Upper lobe of left lung (tissue), 6 donors: ENCODE measurements around the gene DNER. TPM values are rescaled to one million over a fixed set of nuclear protein-coding genes. Genes with fewer than 3 reads are reported as not detected.

Experiments used
- ATAC-seq, 2 donors: fragments of 200-7000 bp; cut with Tn5 transposase; one replicate each; pipeline ENCODE4 v1.9.1; 2022; ENCODE audit warnings: mild to moderate bottlenecking in 2 of 2, moderate library complexity in 2 of 2; ENCODE audit not compliant: low FRiP score in 2 of 2
- DNase-seq, 2 donors: peaks; one replicate each; pipeline ENCODE4 v3.0.0-alpha.2; 2019 to 2020
- H3K27ac ChIP-seq, 4 donors: fragments of 200-600 bp; sonication (generic); one replicate each; pipeline ENCODE4 v1.5.1; 2016 to 2019
- H3K27me3 ChIP-seq, 4 donors: fragments of 200-600 bp; sonication (generic); one replicate each; pipeline ENCODE4 v1.5.1; 2017 to 2019
- H3K36me3 ChIP-seq, 4 donors: fragments of 200-600 bp; sonication (generic); one replicate each; pipeline ENCODE4 v1.5.1; 2016 to 2019
- H3K4me1 ChIP-seq, 4 donors: fragments of 200-600 bp; sonication (generic); one replicate each; pipeline ENCODE4 v1.5.1; 2018 to 2019
- H3K4me3 ChIP-seq, 4 donors: fragments of 200-600 bp; sonication (generic); one replicate each; pipeline ENCODE4 v1.5.1; 2017 to 2019; ENCODE audit warnings: mild to moderate bottlenecking in 2 of 4, moderate library complexity in 1 of 4
- H3K9me3 ChIP-seq, 4 donors: fragments of 200-600 bp; sonication (generic); one replicate each; pipeline ENCODE4 v1.5.1; 2018 to 2019
- CTCF ChIP-seq, 6 experiments: fragments of 450-650 bp in 4 of 6; fragments of 200-600 bp in 2 of 6; sonication (generic) in 2 of 6; IDR thresholded peaks; one replicate each; pipeline ENCODE4 v1.5.1; 2016 to 2019; ENCODE audit warnings: antibody characterized with exemption in 6 of 6
- EP300 ChIP-seq, 4 donors: sonication (generic); formaldehyde crosslinking; IDR thresholded peaks; one replicate each; pipeline ENCODE4 v1.5.1; 2017; ENCODE audit warnings: antibody characterized with exemption in 4 of 4, control low read depth in 2 of 4
- POLR2A ChIP-seq, 4 donors: fragments of 450-650 bp; IDR thresholded peaks; one replicate each; pipeline ENCODE4 v1.5.1; 2016 to 2017; ENCODE audit warnings: antibody characterized with exemption in 4 of 4, mild to moderate bottlenecking in 2 of 4
- POLR2AphosphoS5 ChIP-seq, 2 donors: sonication (generic); formaldehyde crosslinking; IDR thresholded peaks; one replicate each; pipeline ENCODE4 v1.5.1; 2017; ENCODE audit warnings: antibody characterized with exemption in 2 of 2
- WGBS, 2 donors: methylation state at CpG; one replicate each; pipeline ENCODE4 v1.1.5; 2017 to 2018; 5-methylcytosine and 5-hydroxymethylcytosine counted together
- small RNA-seq, 4 donors: library from RNA; depleted of rRNA; stranded (forward); fragments of <200 nt; gene quantifications; one replicate each; pipeline ENCODE3, GENCODE V24; 2016
- total RNA-seq, 6 donors: library from RNA; depleted of rRNA in 4 of 6; stranded (reverse); fragments of >200 nt in 4 of 6; gene quantifications; one replicate each; pipeline versions ENCODE4 v1.1.0 to v1.2.1, GENCODE V29; 2016 to 2021
- donor health status: DM: no; HTN: no; CAD: no; lungs with moderate emphysema.
- donor health status: DM: no; HTN: yes; CAD: no; lungs with severe emphysema.

DNER gene
- total RNA-seq, 6 donors from 2014 or later, result 0.31 to 2.1 (median 0.98) TPM

- Histone ChIP-seq H3K4me3 (no peak overlapping the region), H3K27ac (no peak overlapping the region), H3K9me3 (no peaks in the 10 kb centered on the region), H3K36me3 (no peaks in the 10 kb centered on the region), H3K4me1 (no peaks in the 10 kb centered on the region), H3K27me3 (no peaks in the 10 kb centered on the region)
- ATAC-seq (peak; percentile 38 to 88), DNase-seq (peak in 1 of 2 donors; percentile 36)
- 26 to 45% methylated on average over 5 of the region's 5 CpGs for WGBS, 2 donors
- TF ChIP-seq POLR2A (IDR thresholded peaks at IDR 0.05) (no peak), POLR2AphosphoS5 (IDR thresholded peaks at IDR 0.05) (peak in 1 of 2 donors; percentile 22), CTCF (IDR thresholded peaks at IDR 0.05) (no peak), EP300 (IDR thresholded peaks at IDR 0.05) (peak in 1 of 4 donors; percentile 52)
Measured at GRCh38 chr2:229330952-229331351, 383.4 kb downstream of the DNER start.

GRCh38 chr2:229319558-229319957 is 394.8 kb downstream of the DNER start:
- no peak for ATAC-seq
- no peak overlapping the region for H3K27ac ChIP-seq
- WGBS, 2 donors, result 89 to 92% methylated on average over 3 of the region's 3 CpGs
- H3K4me3 ChIP-seq, result no peak overlapping the region
- H3K36me3 ChIP-seq, result no peaks in the 10 kb centered on the region
- TF ChIP-seq EP300 (IDR thresholded peaks at IDR 0.05) (no peak), CTCF (IDR thresholded peaks at IDR 0.05) (no peak), POLR2A (IDR thresholded peaks at IDR 0.05) (no peak), POLR2AphosphoS5 (IDR thresholded peaks at IDR 0.05) (no peak)
- no peaks in the 10 kb centered on the region for H3K4me1 ChIP-seq
- H3K9me3 ChIP-seq, result no peaks in the 10 kb centered on the region
- DNase-seq, result no peak
- no peaks in the 10 kb centered on the region for H3K27me3 ChIP-seq

GRCh38 chr2:229314117-229314516 is 400.2 kb downstream of the DNER start:
- Histone ChIP-seq H3K9me3 (no peaks in the 10 kb centered on the region), H3K4me1 (peaks cover 0 to 4% (median 0%) of the 10 kb centered on the region in 4 donors), H3K4me3 (no peak overlapping the region), H3K36me3 (no peaks in the 10 kb centered on the region), H3K27me3 (no peaks in the 10 kb centered on the region), H3K27ac (no peak overlapping the region)
- DNase-seq (no peak), ATAC-seq (peak in 1 of 2 donors; percentile 47)
- 74% methylated on average over 5 of the region's 5 CpGs for WGBS, 2 donors
- TF ChIP-seq EP300 (IDR thresholded peaks at IDR 0.05) (no peak), POLR2AphosphoS5 (IDR thresholded peaks at IDR 0.05) (no peak), POLR2A (IDR thresholded peaks at IDR 0.05) (no peak), CTCF (IDR thresholded peaks at IDR 0.05) (no peak)

GRCh38 chr2:229313591-229313990 is 400.8 kb downstream of the DNER start:
- peaks cover 0 to 4% (median 0%) of the 10 kb centered on the region in 4 donors for H3K4me1 ChIP-seq
- TF ChIP-seq POLR2A (IDR thresholded peaks at IDR 0.05), result no peak
- peak in 1 of 4 donors; percentile 35 for TF ChIP-seq EP300 (IDR thresholded peaks at IDR 0.05)
- DNase-seq, result no peak
- H3K9me3 ChIP-seq, result no peaks in the 10 kb centered on the region
- H3K36me3 ChIP-seq, result no peaks in the 10 kb centered on the region
- no peak overlapping the region for H3K4me3 ChIP-seq
- H3K27me3 ChIP-seq, result no peaks in the 10 kb centered on the region
- 49 to 52% methylated on average over 3 of the region's 3 CpGs for WGBS, 2 donors
- ATAC-seq, result peak in 1 of 2 donors; percentile 89
- H3K27ac ChIP-seq, result peak overlapping the region in 1 of 4 donors; percentile 13

Small RNA genes within 50 kb of the gene (small RNA-seq; reads per million reads assigned to genes)
- 0 reads per million in 4 donors for gene RNU7-9P

Other genes starting within 250 kb of the DNER start
- 100 to 1,000 TPM; 164 to 202 (median 180) TPM for gene TRIP12, start 207.5 kb upstream of the DNER start, total RNA-seq
- gene FBXO36, start 207.9 kb upstream of the DNER start, total RNA-seq, result 10 to 100 TPM in 1 of 6 donors, 1 to 10 TPM in 5; 2.4 to 13.8 (median 4.5) TPM